ENCODE data around the gene POMC.
"Not testable (repeated sequence)": the region's sequence is repeated elsewhere in the genome, so short reads cannot be mapped to it uniquely, and the experiment has no call there.

Gene POMC
- 1.1 to 9.8 (median 4.6) reads per million in 4 experiments for total RNA-seq

- no peak for DNase-seq
Observed at GRCh38 chr2:25168256-25169072, at the start of gene POMC. Gene POMC (minus strand): TSS chr2:25168580. CDS start chr2:25164772, 3,808 bp downstream.

- DNase-seq, result no peak
Observed at GRCh38 chr2:25218100-25218499, 49.7 kb upstream of the POMC start.

GRCh38 chr2:25215948-25216679, 47.7 kb upstream of the POMC start:
- DNase-seq, result peak; percentile 76

- no peak for DNase-seq
Observed at GRCh38 chr2:25215232-25215631, 46.9 kb upstream of the POMC start.

GRCh38 chr2:25213229-25213628, 44.8 kb upstream of the POMC start:
- DNase-seq, result no peak

- DNase-seq, result not testable (repeated sequence)
Observed at GRCh38 chr2:25210923-25211322, 42.5 kb upstream of the POMC start.

GRCh38 chr2:25207078-25207545, 38.7 kb upstream of the POMC start:
- DNase-seq, result no peak

- no peak for DNase-seq
Observed at GRCh38 chr2:25204190-25204838, 35.9 kb upstream of the POMC start.

- no peak for DNase-seq
Observed at GRCh38 chr2:25202275-25202674, 33.9 kb upstream of the POMC start.

- DNase-seq, result no peak
Observed at GRCh38 chr2:25201794-25202193, 33.4 kb upstream of the POMC start.

GRCh38 chr2:25201265-25201664, 32.9 kb upstream of the POMC start:
- no peak for DNase-seq

- no peak for DNase-seq
Observed at GRCh38 chr2:25198576-25198975, 30.2 kb upstream of the POMC start.

- no peak for DNase-seq
Observed at GRCh38 chr2:25198209-25198525, 29.8 kb upstream of the POMC start.

- DNase-seq, result no peak
Observed at GRCh38 chr2:25197336-25198208, 29.2 kb upstream of the POMC start.

GRCh38 chr2:25194576-25195122, 26.3 kb upstream of the POMC start:
- DNase-seq, result no peak

GRCh38 chr2:25190536-25190935, 22.2 kb upstream of the POMC start:
- DNase-seq, result no peak

GRCh38 chr2:25188405-25188804, 20.0 kb upstream of the POMC start:
- no peak for DNase-seq

- no peak for DNase-seq
Observed at GRCh38 chr2:25187729-25188350, 19.5 kb upstream of the POMC start.

GRCh38 chr2:25184254-25184653, 15.9 kb upstream of the POMC start:
- no peak for DNase-seq

GRCh38 chr2:25178976-25179375, 10.6 kb upstream of the POMC start:
- no peak for DNase-seq

GRCh38 chr2:25177211-25177611, 8.8 kb upstream of the POMC start:
- no peak for DNase-seq

Measured in effector CD8-positive, alpha-beta T cell (primary cell).